Measurements from ENCODE around the gene GM2A. TPM values are rescaled to one million over a fixed set of nuclear protein-coding genes. Genes with fewer than 3 reads are reported as not detected.

The GM2A gene
- total RNA-seq = 9.6 and 13.5 TPM in 2 replicates

GRCh38 chr5:151252762-151253604, at the start of gene GM2A:
Gene GM2A (plus strand): TSS chr5:151253185. CDS start chr5:151253217, 32 bp downstream.
- DNase-seq (ENCODE audit: low read depth in 2 of 2) = peak; percentile 99 to 100

- DNase-seq (ENCODE audit: low read depth in 2 of 2) = no peak
Observed at GRCh38 chr5:151204051-151204450, 48.9 kb upstream of the GM2A start.

- no peak for DNase-seq (ENCODE audit: low read depth in 2 of 2)
Observed at GRCh38 chr5:151205411-151205810, 47.6 kb upstream of the GM2A start.

GRCh38 chr5:151208481-151208914, 44.5 kb upstream of the GM2A start:
- DNase-seq (ENCODE audit: low read depth in 2 of 2) = peak in 1 of 2 donors; percentile 32

GRCh38 chr5:151212406-151212798, 40.6 kb upstream of the GM2A start:
- no peak for DNase-seq (ENCODE audit: low read depth in 2 of 2)

- peak in 1 of 2 donors; percentile 75 for DNase-seq (ENCODE audit: low read depth in 2 of 2)
Observed at GRCh38 chr5:151213803-151214613, 39.0 kb upstream of the GM2A start.

GRCh38 chr5:151214614-151215545, 38.1 kb upstream of the GM2A start:
- no peak for DNase-seq (ENCODE audit: low read depth in 2 of 2)

GRCh38 chr5:151215546-151215880, 37.5 kb upstream of the GM2A start:
- no peak for DNase-seq (ENCODE audit: low read depth in 2 of 2)

- no peak for DNase-seq (ENCODE audit: low read depth in 2 of 2)
Observed at GRCh38 chr5:151216781-151217180, 36.2 kb upstream of the GM2A start.

GRCh38 chr5:151218177-151218576, 34.8 kb upstream of the GM2A start:
- DNase-seq (ENCODE audit: low read depth in 2 of 2) = no peak

- DNase-seq (ENCODE audit: low read depth in 2 of 2) = no peak
Observed at GRCh38 chr5:151219138-151219537, 33.8 kb upstream of the GM2A start.

- DNase-seq (ENCODE audit: low read depth in 2 of 2) = peak in 1 of 2 donors; percentile 22
Observed at GRCh38 chr5:151219789-151220188, 33.2 kb upstream of the GM2A start.

- peak in 1 of 2 donors; percentile 57 for DNase-seq (ENCODE audit: low read depth in 2 of 2)
Observed at GRCh38 chr5:151221574-151221973, 31.4 kb upstream of the GM2A start.

- no peak for DNase-seq (ENCODE audit: low read depth in 2 of 2)
Observed at GRCh38 chr5:151222054-151222789, 30.8 kb upstream of the GM2A start.

- DNase-seq (ENCODE audit: low read depth in 2 of 2) = peak in 1 of 2 donors; percentile 27
Observed at GRCh38 chr5:151222790-151223446, 30.1 kb upstream of the GM2A start.

GRCh38 chr5:151223447-151224264, 29.3 kb upstream of the GM2A start, which contains the start of gene CCDC69:
Gene CCDC69 (minus strand): TSS chr5:151224092. CDS start chr5:151223970, 122 bp downstream.
- DNase-seq (ENCODE audit: low read depth in 2 of 2) = peak; percentile 71 to 79

- no peak for DNase-seq (ENCODE audit: low read depth in 2 of 2)
Observed at GRCh38 chr5:151224372-151224771, 28.6 kb upstream of the GM2A start.

- DNase-seq (ENCODE audit: low read depth in 2 of 2) = no peak
Observed at GRCh38 chr5:151225071-151225470, 27.9 kb upstream of the GM2A start.

GRCh38 chr5:151225475-151225874, 27.5 kb upstream of the GM2A start:
- no peak for DNase-seq (ENCODE audit: low read depth in 2 of 2)
